ENCODE data around the gene CHRDL2. TPM values are rescaled to one million over a fixed set of nuclear protein-coding genes. Genes with fewer than 3 reads are reported as not detected.
A peak's percentile ranks its signal among the peaks of the same experiment; 100 is the strongest.

CHRDL2 gene
- total RNA-seq, 4 donors from 2014 or later, result 1.5 to 13.6 (median 1.7) TPM; not detected in 1

DNA sequence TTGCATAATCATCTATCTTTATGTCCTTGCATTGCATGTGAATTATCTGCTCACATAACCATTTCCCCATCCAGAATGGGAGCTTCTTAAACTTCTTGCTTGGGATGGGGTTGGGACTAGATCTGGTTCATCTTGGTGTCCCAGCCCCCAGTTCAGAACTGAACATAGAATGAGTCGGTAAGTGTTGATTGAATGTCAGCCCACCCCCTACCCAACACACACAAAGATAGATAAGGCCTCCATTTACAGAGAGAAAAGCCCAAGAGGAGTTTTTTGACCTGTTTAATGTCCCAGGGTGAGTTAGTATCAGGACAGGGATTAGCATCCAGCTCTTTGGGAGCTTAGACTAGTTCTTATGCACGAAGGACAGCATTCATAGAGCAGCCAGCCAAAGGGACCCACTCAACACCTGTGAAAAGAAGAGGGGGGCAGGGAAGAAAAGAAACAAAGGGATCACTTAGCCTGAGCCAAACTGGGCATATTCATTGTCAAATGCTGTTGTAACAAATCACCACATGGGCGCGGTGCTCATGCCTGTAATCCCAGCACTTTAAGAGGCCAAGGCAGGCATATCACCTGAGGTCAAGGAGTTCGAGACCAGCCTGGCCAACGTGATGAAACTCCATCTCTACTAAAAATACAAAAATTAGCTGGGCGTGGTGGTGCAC is 57.4 kb downstream of the CHRDL2 start:
- no peaks in the 10 kb centered on the region for H3K36me3 ChIP-seq
- WGBS, 2 donors (ENCODE audit: low coverage in 1 of 2), result 59 to 61% methylated on average over 3 to 7 of the region's 7 CpGs
- peaks cover 0 to 25% (median 11%) of the 10 kb centered on the region in 3 donors for H3K4me1 ChIP-seq
- H3K27me3 ChIP-seq, result no peaks in the 10 kb centered on the region
- H3K27ac ChIP-seq, result peak overlapping the region; percentile 14 to 85 (median 78)
- no peak overlapping the region for H3K4me3 ChIP-seq
- TF ChIP-seq POLR2A (IDR thresholded peaks at IDR 0.05) (no peak), POLR2AphosphoS5 (IDR thresholded peaks at IDR 0.05) (no peak), EP300 (IDR thresholded peaks at IDR 0.05) (no peak)
- TF ChIP-seq, protein P1, sequence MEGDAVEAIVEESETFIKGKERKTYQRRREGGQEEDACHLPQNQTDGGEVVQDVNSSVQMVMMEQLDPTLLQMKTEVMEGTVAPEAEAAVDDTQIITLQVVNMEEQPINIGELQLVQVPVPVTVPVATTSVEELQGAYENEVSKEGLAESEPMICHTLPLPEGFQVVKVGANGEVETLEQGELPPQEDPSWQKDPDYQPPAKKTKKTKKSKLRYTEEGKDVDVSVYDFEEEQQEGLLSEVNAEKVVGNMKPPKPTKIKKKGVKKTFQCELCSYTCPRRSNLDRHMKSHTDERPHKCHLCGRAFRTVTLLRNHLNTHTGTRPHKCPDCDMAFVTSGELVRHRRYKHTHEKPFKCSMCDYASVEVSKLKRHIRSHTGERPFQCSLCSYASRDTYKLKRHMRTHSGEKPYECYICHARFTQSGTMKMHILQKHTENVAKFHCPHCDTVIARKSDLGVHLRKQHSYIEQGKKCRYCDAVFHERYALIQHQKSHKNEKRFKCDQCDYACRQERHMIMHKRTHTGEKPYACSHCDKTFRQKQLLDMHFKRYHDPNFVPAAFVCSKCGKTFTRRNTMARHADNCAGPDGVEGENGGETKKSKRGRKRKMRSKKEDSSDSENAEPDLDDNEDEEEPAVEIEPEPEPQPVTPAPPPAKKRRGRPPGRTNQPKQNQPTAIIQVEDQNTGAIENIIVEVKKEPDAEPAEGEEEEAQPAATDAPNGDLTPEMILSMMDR (IDR thresholded peaks at IDR 0.05), result no peak
- ATAC-seq, result no peak
- no peaks in the 10 kb centered on the region for H3K9me3 ChIP-seq

DNA sequence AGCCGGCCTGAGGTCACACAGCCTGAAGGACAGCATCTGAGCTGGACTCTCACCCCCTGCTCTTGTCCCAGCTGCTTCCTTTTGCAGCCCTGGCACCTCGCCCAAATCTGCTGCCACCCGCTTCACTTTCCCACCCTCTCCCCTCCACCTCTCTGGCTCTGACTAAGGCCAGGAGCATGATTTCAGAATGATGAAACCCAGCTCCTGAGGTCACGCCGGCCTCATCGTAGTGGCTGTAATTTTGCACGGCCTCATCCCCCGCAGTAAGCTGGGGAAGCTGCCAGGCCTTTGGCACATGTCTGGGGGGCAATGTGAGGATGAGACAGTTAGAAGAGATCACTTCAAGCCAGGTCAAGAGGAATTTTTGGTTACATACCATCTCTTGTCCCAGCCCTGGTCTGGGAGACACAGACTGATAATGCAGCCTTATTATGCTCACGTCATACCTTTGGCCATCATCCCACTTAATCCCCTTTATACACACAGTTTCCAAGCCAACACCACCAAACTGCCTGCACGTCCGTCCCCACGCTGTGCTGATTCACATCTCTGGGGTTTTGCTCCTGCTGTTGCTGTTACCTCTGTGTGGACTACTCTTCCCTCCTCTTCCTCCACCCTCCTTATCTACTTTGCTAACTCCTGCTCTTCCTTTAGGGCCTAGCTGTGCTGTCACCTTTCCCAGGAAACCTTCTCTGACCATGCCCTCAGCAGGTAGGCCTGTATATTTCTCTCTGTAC is 58.1 kb downstream of the CHRDL2 start:
- Histone ChIP-seq H3K27me3 (no peaks in the 10 kb centered on the region), H3K36me3 (no peaks in the 10 kb centered on the region), H3K4me1 (peaks cover 0 to 20% (median 11%) of the 10 kb centered on the region in 3 donors), H3K9me3 (no peaks in the 10 kb centered on the region), H3K27ac (peak overlapping the region; percentile 14 to 85 (median 78)), H3K4me3 (no peak overlapping the region)
- whole genome bisulfite sequencing, 2 donors (ENCODE audit: low coverage in 1 of 2), result 10 to 26% methylated on average over 9 to 10 of the region's 12 CpGs
- TF ChIP-seq POLR2AphosphoS5 (IDR thresholded peaks at IDR 0.05) (peak; percentile 92), POLR2A (IDR thresholded peaks at IDR 0.05) (no peak)
- ATAC-seq, result peak; percentile 94

DNA sequence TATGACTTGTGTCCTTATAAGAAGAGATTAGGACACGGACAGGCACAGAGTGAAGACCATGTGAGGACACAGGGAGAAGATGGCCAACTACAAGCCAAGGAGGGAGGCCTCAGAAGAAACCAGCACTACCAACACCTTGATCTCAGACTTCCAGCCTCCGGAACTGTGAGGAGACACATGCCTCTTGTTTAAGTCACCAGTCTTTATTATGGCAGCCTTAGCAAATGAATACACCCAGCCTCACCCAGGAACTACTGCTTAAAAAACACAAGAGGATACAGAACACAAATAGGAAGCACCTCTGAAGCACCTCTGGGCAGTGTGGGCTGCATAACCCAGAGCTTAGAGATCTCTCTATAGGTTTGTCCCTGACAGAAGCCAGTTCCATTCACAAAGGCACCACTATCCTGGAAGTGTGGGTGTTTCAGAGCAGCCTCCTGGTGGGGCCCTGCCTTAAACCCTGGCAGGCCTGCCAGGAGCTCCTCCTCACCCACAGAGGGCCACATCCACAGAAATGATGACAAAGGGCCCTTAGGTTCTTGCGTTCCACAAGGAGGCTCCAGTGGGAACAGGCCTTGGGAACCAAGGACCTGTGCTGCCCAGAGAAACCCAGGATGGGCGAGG is 58.8 kb downstream of the CHRDL2 start:
- no peak for TF ChIP-seq POLR2AphosphoS5 (IDR thresholded peaks at IDR 0.05)
- TF ChIP-seq, protein P1 (IDR thresholded peaks at IDR 0.05), result peak in 1 of 4 experiments; percentile 16
- no peak for TF ChIP-seq EP300 (IDR thresholded peaks at IDR 0.05)
- Histone ChIP-seq H3K4me1 (peaks cover 0 to 20% (median 11%) of the 10 kb centered on the region in 3 donors), H3K4me3 (no peak overlapping the region), H3K27me3 (no peaks in the 10 kb centered on the region), H3K36me3 (no peaks in the 10 kb centered on the region), H3K27ac (peak overlapping the region; percentile 9 to 85 (median 78)), H3K9me3 (no peaks in the 10 kb centered on the region)
- no peak for ATAC-seq
- WGBS, 2 donors (ENCODE audit: low coverage in 1 of 2), result 49% methylated on average over 4 of the region's 4 CpGs; no CpG with 5 or more reads in 1 of the 2 donors

DNA sequence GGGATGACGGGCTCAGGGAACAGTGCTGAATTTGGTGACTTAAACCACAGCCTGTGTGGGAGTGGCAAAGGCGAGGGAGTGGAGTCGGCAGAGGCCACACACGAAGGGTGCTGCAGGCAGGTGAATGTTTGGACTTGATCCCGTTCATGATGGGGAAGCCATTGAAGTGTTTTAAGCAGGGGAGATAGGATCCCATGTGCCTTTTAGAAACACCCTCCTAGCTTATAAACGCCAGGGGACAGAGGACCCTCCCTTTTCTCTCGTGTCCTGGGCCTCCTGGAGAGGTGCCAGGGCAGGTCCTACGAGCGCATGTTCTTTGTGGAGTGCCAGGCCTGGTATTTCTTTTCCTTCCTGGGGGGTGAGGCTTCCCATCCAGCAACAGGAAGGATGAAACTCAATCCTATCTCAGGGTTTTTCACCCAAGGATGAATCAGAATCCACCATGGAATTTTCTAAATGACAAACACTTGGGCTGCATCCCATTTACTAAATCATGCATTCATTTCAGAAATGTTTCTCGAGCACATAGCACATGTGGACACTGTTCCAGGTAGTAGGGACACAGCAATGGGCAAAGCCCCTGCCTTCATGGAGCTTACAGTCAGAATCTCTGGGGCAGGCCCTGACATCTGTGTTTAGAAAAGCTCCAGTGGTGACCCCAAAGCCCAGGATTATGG is 59.6 kb downstream of the CHRDL2 start:
- H3K4me1 ChIP-seq, result peaks cover 0 to 20% (median 11%) of the 10 kb centered on the region in 3 donors
- TF ChIP-seq, protein P1 (IDR thresholded peaks at IDR 0.05), result no peak
- TF ChIP-seq EP300 (IDR thresholded peaks at IDR 0.05) (no peak), POLR2A (IDR thresholded peaks at IDR 0.05) (no peak), POLR2AphosphoS5 (IDR thresholded peaks at IDR 0.05) (no peak)
- H3K27me3 ChIP-seq, result no peaks in the 10 kb centered on the region
- H3K4me3 ChIP-seq, result no peak overlapping the region
- peak overlapping the region in 2 of 4 donors; percentile 73 to 83 for H3K27ac ChIP-seq
- H3K36me3 ChIP-seq, result no peaks in the 10 kb centered on the region
- H3K9me3 ChIP-seq, result no peaks in the 10 kb centered on the region
- no peak for ATAC-seq
- whole genome bisulfite sequencing, 2 donors (ENCODE audit: low coverage in 1 of 2), result 84 to 98% methylated on average over 5 to 6 of the region's 10 CpGs

DNA sequence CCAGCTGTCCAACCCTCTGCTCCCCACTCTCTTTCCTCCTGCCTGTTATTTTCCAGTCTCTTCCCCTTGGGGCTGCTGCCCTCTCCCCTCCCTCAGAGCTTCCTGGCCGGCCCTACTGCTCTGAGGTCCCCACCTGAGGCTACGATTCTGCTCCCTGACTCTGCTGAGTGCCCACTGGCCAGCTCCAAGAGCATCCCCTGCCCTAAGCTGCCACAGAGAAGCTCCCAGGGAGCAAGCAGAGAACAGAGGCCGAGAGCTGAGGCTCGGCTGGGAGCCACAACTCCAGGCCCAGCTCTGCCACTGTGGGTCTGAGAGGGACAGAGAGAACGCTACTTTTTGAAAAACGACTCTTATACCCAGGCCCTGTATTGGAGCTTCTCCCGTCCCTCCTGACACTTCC is 61.1 kb downstream of the CHRDL2 start:
- Histone ChIP-seq H3K4me1 (peaks cover 0 to 20% (median 11%) of the 10 kb centered on the region in 3 donors), H3K27ac (no peak overlapping the region), H3K9me3 (no peaks in the 10 kb centered on the region), H3K27me3 (no peaks in the 10 kb centered on the region), H3K4me3 (no peak overlapping the region), H3K36me3 (no peaks in the 10 kb centered on the region)
- whole genome bisulfite sequencing, 2 donors (ENCODE audit: low coverage in 1 of 2), result no CpG with 5 or more reads among the region's 7 CpGs
- no peak for ATAC-seq
- TF ChIP-seq POLR2AphosphoS5 (IDR thresholded peaks at IDR 0.05), result no peak
- TF ChIP-seq, protein P1 (IDR thresholded peaks at IDR 0.05), result no peak
- TF ChIP-seq EP300 (IDR thresholded peaks at IDR 0.05), result no peak
- TF ChIP-seq POLR2A (IDR thresholded peaks at IDR 0.05), result no peak
